AML-193 (cell line): ENCODE data around the gene DNAJA1.
A peak's percentile ranks its signal among the peaks of the same experiment; 100 is the strongest.

Experiments used
- DNase-seq, 2 experiments: peaks; one replicate each; lab custom pipeline; 2025; lab: John Stamatoyannopoulos, UW

DNAJA1 gene

GRCh38 chr9:33029231-33029786 lies 4.2 kb downstream of the DNAJA1 start:
- DNase-seq: peak; percentile 54 to 80

- no peak for DNase-seq
Measured at GRCh38 chr9:33030285-33030684, 5.2 kb downstream of the DNAJA1 start.

GRCh38 chr9:33032292-33032691 lies 7.2 kb downstream of the DNAJA1 start:
- no peak for DNase-seq

- DNase-seq: no peak
Measured at GRCh38 chr9:33032865-33033264, 7.8 kb downstream of the DNAJA1 start.

GRCh38 chr9:33040792-33041431 lies 15.8 kb downstream of the DNAJA1 start:
- no peak for DNase-seq

GRCh38 chr9:33041432-33042188 lies 16.5 kb downstream of the DNAJA1 start:
- peak in 1 of 2 experiments; percentile 8 for DNase-seq

- no peak for DNase-seq
Measured at GRCh38 chr9:33042473-33042872, 17.4 kb downstream of the DNAJA1 start.

- DNase-seq: no peak
Measured at GRCh38 chr9:33043671-33044070, 18.6 kb downstream of the DNAJA1 start.

GRCh38 chr9:33044162-33044673 lies 19.1 kb downstream of the DNAJA1 start:
- DNase-seq: peak; percentile 59 to 65

- DNase-seq: no peak
Measured at GRCh38 chr9:33044677-33045282, 19.7 kb downstream of the DNAJA1 start.

- DNase-seq: no peak
Measured at GRCh38 chr9:33046061-33046460, 21.0 kb downstream of the DNAJA1 start.

GRCh38 chr9:33048054-33048465 lies 23.0 kb downstream of the DNAJA1 start:
- no peak for DNase-seq

GRCh38 chr9:33049680-33050361 lies 24.7 kb downstream of the DNAJA1 start:
- DNase-seq: no peak

- no peak for DNase-seq
Measured at GRCh38 chr9:33051144-33051543, 26.1 kb downstream of the DNAJA1 start.

GRCh38 chr9:33065157-33066076 lies 40.3 kb downstream of the DNAJA1 start:
- DNase-seq: no peak

GRCh38 chr9:33068991-33069390 lies 43.9 kb downstream of the DNAJA1 start:
- DNase-seq: no peak

GRCh38 chr9:33076046-33077004 lies 51.3 kb downstream of the DNAJA1 start, which contains the start of gene SMU1:
SMU1 (minus strand) TSS chr9:33076674; CDS start chr9:33076608, 66 bp downstream.
- DNase-seq: peak; percentile 95 to 96

- no peak for DNase-seq
Measured at GRCh38 chr9:33080534-33080933, 55.5 kb downstream of the DNAJA1 start.

- peak; percentile 92 to 94 for DNase-seq
Measured at GRCh38 chr9:33081128-33081851, 56.2 kb downstream of the DNAJA1 start.
